Muscle layer of colon (tissue), 2 donors: ENCODE measurements around the gene ACOT13.
"Not testable (repeated sequence)": the region's sequence is repeated elsewhere in the genome, so short reads cannot be mapped to it uniquely, and the experiment has no call there.

Source experiments
- H3K27ac ChIP-seq: one replicate; pipeline ENCODE4 v1.7.0; 2013; ENCODE audit warnings: low read depth, mild to moderate bottlenecking, low read length, moderate library complexity
- H3K27me3 ChIP-seq, 2 donors: one replicate each; pipeline ENCODE4 v1.7.0; 2013; ENCODE audit warnings: low read length in 2 of 2, mild to moderate bottlenecking in 2 of 2; ENCODE audit not compliant: insufficient read depth in 2 of 2, control insufficient read depth in 1 of 2
- H3K36me3 ChIP-seq: one replicate; pipeline ENCODE4 v1.7.0; 2013; ENCODE audit warnings: mild to moderate bottlenecking, low read length; ENCODE audit not compliant: insufficient read depth
- H3K4me1 ChIP-seq: one replicate; pipeline ENCODE4 v1.7.0; 2013; ENCODE audit warnings: mild to moderate bottlenecking, low read length; ENCODE audit not compliant: insufficient read depth
- H3K4me3 ChIP-seq, 2 donors: one replicate each; pipeline ENCODE4 v1.7.0; 2013; ENCODE audit warnings: low read length in 2 of 2, low read depth in 1 of 2, mild to moderate bottlenecking in 1 of 2, moderate library complexity in 1 of 2
- H3K9ac ChIP-seq: one replicate; pipeline ENCODE4 v1.7.0; 2013; ENCODE audit warnings: low read length
- H3K9me3 ChIP-seq: one replicate; pipeline ENCODE4 v1.7.0; 2013; ENCODE audit warnings: mild to moderate bottlenecking, low read length
- donor health status: abdominal sarcoma.
- donor health status: Adenocarcinoma of cecum.

Gene ACOT13

DNA sequence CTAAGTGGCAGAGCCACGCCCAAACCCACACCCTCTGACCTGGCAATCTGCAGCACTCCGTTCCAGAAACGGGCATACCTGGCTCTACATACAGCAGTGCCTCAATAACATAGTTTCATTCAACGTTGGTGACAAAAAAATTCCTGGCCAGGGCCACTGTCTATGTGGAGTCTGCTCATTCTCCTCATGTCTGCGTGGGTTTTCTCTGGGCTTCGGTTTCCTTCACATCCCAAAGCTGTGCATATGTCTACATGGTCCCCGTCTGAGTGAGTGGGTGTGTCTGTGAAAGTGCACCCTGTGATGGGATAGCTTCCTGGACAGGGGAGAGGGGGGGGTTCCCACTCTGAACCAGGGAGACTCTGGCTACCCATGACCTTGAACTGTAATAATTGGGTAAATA is 23.0 kb upstream of the ACOT13 start:
- Histone ChIP-seq H3K9ac (no peak overlapping the region), H3K4me3 (no peak overlapping the region), H3K4me1 (peaks cover 8% of the 10 kb centered on the region), H3K36me3 (no peaks in the 10 kb centered on the region), H3K9me3 (no peaks in the 10 kb centered on the region), H3K27me3 (peaks cover 0 to 4% of the 10 kb centered on the region in 2 donors), H3K27ac (no peak overlapping the region)

- Histone ChIP-seq H3K27me3 (peaks cover 0 to 4% of the 10 kb centered on the region in 2 donors), H3K9me3 (no peaks in the 10 kb centered on the region), H3K27ac (no peak overlapping the region), H3K9ac (no peak overlapping the region), H3K36me3 (no peaks in the 10 kb centered on the region), H3K4me3 (no peak overlapping the region), H3K4me1 (peaks cover 8% of the 10 kb centered on the region)
Measured at GRCh38 chr6:24644377-24644776, 22.5 kb upstream of the ACOT13 start.

GRCh38 chr6:24646771-24647170 is 20.1 kb upstream of the ACOT13 start:
- H3K27me3 ChIP-seq, result peaks cover 0 to 4% of the 10 kb centered on the region in 2 donors
- no peak overlapping the region for H3K4me3 ChIP-seq
- no peak overlapping the region for H3K9ac ChIP-seq
- no peak overlapping the region for H3K27ac ChIP-seq
- H3K4me1 ChIP-seq, result peaks cover 8% of the 10 kb centered on the region
- H3K9me3 ChIP-seq, result no peaks in the 10 kb centered on the region
- peaks cover 9% of the 10 kb centered on the region for H3K36me3 ChIP-seq

DNA sequence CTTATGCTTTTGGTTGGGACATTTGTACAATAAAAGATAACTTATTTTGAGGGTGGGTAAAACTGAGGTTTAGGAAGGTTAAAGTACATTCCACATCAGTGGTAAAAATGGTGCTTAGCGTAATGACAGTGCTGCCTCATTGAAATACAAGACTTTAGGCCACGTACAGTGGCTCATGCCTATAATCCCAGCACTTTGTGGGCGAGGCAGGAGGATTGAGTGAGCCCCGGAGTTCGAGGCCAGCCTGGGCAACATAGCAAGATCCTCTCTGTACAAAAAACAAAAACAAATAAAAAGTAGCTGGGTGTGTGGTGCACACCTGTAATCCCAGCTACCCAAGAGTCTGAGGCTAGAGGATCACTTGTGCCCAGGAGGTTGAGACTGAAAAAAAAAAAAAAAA is 18.6 kb upstream of the ACOT13 start:
- no peak overlapping the region for H3K9ac ChIP-seq
- H3K27ac ChIP-seq, result no peak overlapping the region
- H3K9me3 ChIP-seq, result no peaks in the 10 kb centered on the region
- no peak overlapping the region for H3K4me3 ChIP-seq
- peaks cover 0 to 4% of the 10 kb centered on the region in 2 donors for H3K27me3 ChIP-seq
- peaks cover 8% of the 10 kb centered on the region for H3K4me1 ChIP-seq
- peaks cover 23% of the 10 kb centered on the region for H3K36me3 ChIP-seq

- H3K9ac ChIP-seq, result no peak overlapping the region
- peaks cover 8% of the 10 kb centered on the region for H3K4me1 ChIP-seq
- H3K36me3 ChIP-seq, result peaks cover 29% of the 10 kb centered on the region
- H3K27me3 ChIP-seq, result no peaks in the 10 kb centered on the region
- no peaks in the 10 kb centered on the region for H3K9me3 ChIP-seq
- no peak overlapping the region for H3K27ac ChIP-seq
- no peak overlapping the region for H3K4me3 ChIP-seq
Measured at GRCh38 chr6:24649691-24650090, 17.2 kb upstream of the ACOT13 start.

GRCh38 chr6:24650365-24650764 is 16.5 kb upstream of the ACOT13 start:
- Histone ChIP-seq H3K36me3 (peaks cover 35% of the 10 kb centered on the region), H3K27me3 (no peaks in the 10 kb centered on the region), H3K9ac (no peak overlapping the region), H3K4me1 (peaks cover 7% of the 10 kb centered on the region), H3K4me3 (no peak overlapping the region), H3K27ac (no peak overlapping the region), H3K9me3 (no peaks in the 10 kb centered on the region)

- Histone ChIP-seq H3K9ac (no peak overlapping the region), H3K36me3 (peaks cover 40% of the 10 kb centered on the region), H3K9me3 (no peaks in the 10 kb centered on the region), H3K4me3 (no peak overlapping the region), H3K27ac (no peak overlapping the region), H3K4me1 (no peaks in the 10 kb centered on the region), H3K27me3 (no peaks in the 10 kb centered on the region)
Measured at GRCh38 chr6:24655215-24655614, 11.7 kb upstream of the ACOT13 start.

GRCh38 chr6:24658573-24659560 is 8.0 kb upstream of the ACOT13 start:
- Histone ChIP-seq H3K36me3 (peaks cover 27% of the 10 kb centered on the region), H3K4me1 (no peaks in the 10 kb centered on the region), H3K9ac (no peak overlapping the region), H3K4me3 (no peak overlapping the region), H3K27ac (no peak overlapping the region), H3K27me3 (no peaks in the 10 kb centered on the region), H3K9me3 (no peaks in the 10 kb centered on the region)

DNA sequence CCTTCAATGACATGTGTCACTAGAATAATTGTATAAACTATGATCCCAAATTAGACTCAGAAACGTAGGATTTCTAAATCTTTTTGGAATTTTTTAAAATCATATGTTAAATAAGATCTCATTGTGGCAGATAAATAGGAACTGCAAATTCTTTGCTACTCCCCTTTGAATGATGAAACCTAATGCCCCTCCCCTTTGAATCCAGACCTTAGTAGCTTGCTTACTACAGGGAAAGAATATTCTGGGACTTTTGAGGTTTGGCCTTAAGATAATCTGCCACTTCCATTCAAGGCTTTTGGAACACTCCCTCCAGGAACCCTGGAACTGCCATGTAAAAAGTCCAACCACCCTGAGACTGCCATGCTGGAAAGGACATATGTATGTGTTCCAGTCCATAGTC is 7.3 kb upstream of the ACOT13 start:
- H3K4me3 ChIP-seq, result no peak overlapping the region
- no peaks in the 10 kb centered on the region for H3K27me3 ChIP-seq
- H3K27ac ChIP-seq, result no peak overlapping the region
- no peak overlapping the region for H3K9ac ChIP-seq
- H3K9me3 ChIP-seq, result no peaks in the 10 kb centered on the region
- peaks cover under 1% of the 10 kb centered on the region for H3K4me1 ChIP-seq
- peaks cover 30% of the 10 kb centered on the region for H3K36me3 ChIP-seq

GRCh38 chr6:24660105-24660504 is 6.8 kb upstream of the ACOT13 start:
- no peak overlapping the region for H3K4me3 ChIP-seq
- H3K4me1 ChIP-seq, result peaks cover 6% of the 10 kb centered on the region
- H3K36me3 ChIP-seq, result peaks cover 26% of the 10 kb centered on the region
- no peak overlapping the region for H3K9ac ChIP-seq
- H3K9me3 ChIP-seq, result no peaks in the 10 kb centered on the region
- H3K27ac ChIP-seq, result no peak overlapping the region
- no peaks in the 10 kb centered on the region for H3K27me3 ChIP-seq

- H3K9ac ChIP-seq, H3K4me3 ChIP-seq, H3K27me3 ChIP-seq, H3K9me3 ChIP-seq, H3K27ac ChIP-seq: not testable (repeated sequence)
- peaks cover 13% of the 10 kb centered on the region for H3K4me1 ChIP-seq
- peaks cover 19% of the 10 kb centered on the region for H3K36me3 ChIP-seq
Measured at GRCh38 chr6:24661759-24662158, 5.1 kb upstream of the ACOT13 start.

DNA sequence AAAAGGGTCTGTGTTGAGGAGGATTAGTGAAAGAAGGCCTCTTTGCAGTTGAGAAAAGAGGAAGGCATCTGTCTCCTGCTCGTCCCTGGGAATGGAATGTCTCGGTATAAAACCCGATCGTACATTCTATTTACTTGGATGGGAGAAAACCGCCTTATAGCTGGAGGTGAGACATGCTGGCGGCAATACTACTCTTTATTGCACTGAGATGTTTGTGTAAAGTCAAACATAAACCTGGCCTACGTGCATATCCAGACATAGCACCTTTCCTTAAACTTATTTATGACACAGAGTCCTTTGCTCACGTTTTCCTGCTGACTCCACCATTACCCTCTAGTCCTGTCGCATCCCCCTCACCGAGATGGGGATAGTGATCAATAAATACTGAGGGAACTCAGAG is 4.6 kb upstream of the ACOT13 start:
- no peak overlapping the region for H3K9ac ChIP-seq
- H3K9me3 ChIP-seq, result no peaks in the 10 kb centered on the region
- H3K27me3 ChIP-seq, result no peaks in the 10 kb centered on the region
- no peak overlapping the region for H3K27ac ChIP-seq
- peaks cover 19% of the 10 kb centered on the region for H3K36me3 ChIP-seq
- peaks cover 13% of the 10 kb centered on the region for H3K4me1 ChIP-seq
- H3K4me3 ChIP-seq, result no peak overlapping the region
